ENCODE results near the gene GOSR2. TPM values are rescaled to one million over a fixed set of nuclear protein-coding genes. Genes with fewer than 3 reads are reported as not detected.

GOSR2 gene
- total and polyA plus RNA-seq, 2 of the 13 experiments (the other 11 are each of a cell fraction or from before 2014, with no cell fraction given), result 61.5 to 63.9 TPM

- TF ChIP-seq RAD51 (IDR thresholded peaks at IDR 0.05; ENCODE audit: borderline replicate concordance), result no peak
- TF ChIP-seq FOXO1 (CRISPR knock-in tag; IDR thresholded peaks at IDR 0.05), result peak; percentile 82
- TF ChIP-seq ZNF180 (CRISPR knock-in tag; IDR thresholded peaks at IDR 0.05; ENCODE audit: borderline replicate concordance, low read depth), result no peak
- TF ChIP-seq HDAC2 (CRISPR knock-in tag; IDR thresholded peaks at IDR 0.05), result peak; percentile 87
- peak; percentile 35 to 44; a peak in 1 of 4 replicates for TF ChIP-seq EP300 (IDR thresholded peaks at IDR 0.05; ENCODE audit: low read depth in 2 of 2, low read length in 2 of 2)
- TF ChIP-seq EP300 (CRISPR knock-in tag; IDR thresholded peaks at IDR 0.05; ENCODE audit: borderline replicate concordance), result peak; percentile 40; the same call in 1 of the 2 replicates
- TF ChIP-seq ZBTB38 (CRISPR knock-in tag; IDR thresholded peaks at IDR 0.05), result peak; percentile 73; the same call in 1 of the 2 replicates
- TF ChIP-seq SUZ12 (IDR thresholded peaks at IDR 0.05; ENCODE audit: low read depth, low read length), result no peak
- TF ChIP-seq, protein P1, sequence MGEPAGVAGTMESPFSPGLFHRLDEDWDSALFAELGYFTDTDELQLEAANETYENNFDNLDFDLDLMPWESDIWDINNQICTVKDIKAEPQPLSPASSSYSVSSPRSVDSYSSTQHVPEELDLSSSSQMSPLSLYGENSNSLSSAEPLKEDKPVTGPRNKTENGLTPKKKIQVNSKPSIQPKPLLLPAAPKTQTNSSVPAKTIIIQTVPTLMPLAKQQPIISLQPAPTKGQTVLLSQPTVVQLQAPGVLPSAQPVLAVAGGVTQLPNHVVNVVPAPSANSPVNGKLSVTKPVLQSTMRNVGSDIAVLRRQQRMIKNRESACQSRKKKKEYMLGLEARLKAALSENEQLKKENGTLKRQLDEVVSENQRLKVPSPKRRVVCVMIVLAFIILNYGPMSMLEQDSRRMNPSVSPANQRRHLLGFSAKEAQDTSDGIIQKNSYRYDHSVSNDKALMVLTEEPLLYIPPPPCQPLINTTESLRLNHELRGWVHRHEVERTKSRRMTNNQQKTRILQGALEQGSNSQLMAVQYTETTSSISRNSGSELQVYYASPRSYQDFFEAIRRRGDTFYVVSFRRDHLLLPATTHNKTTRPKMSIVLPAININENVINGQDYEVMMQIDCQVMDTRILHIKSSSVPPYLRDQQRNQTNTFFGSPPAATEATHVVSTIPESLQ (CRISPR knock-in tag; conservative IDR thresholded peaks at IDR 0.05), result peak; percentile 28; the same call in 1 of the 2 replicates
- TF ChIP-seq ZNF878 (CRISPR knock-in tag; IDR thresholded peaks at IDR 0.05), result no peak
- TF ChIP-seq ZNF556 (CRISPR knock-in tag; IDR thresholded peaks at IDR 0.05; ENCODE audit: borderline replicate concordance), result peak; percentile 99
- peak; percentile 88; the same call in 1 of the 2 replicates for TF ChIP-seq ZNF776 (CRISPR knock-in tag; IDR thresholded peaks at IDR 0.05)
- peak; percentile 86; the same call in 1 of the 2 replicates for TF ChIP-seq SNAI1 (CRISPR knock-in tag; IDR thresholded peaks at IDR 0.05; ENCODE audit: borderline replicate concordance)
- peak; percentile 98 for TF ChIP-seq ZNF574 (CRISPR knock-in tag; IDR thresholded peaks at IDR 0.05)
- TF ChIP-seq TEAD2 (CRISPR knock-in tag; IDR thresholded peaks at IDR 0.05), result no peak
- TF ChIP-seq ZNF275 (CRISPR knock-in tag; IDR thresholded peaks at IDR 0.05; ENCODE audit: borderline replicate concordance), result no peak; the same call in 1 of the 2 replicates
- TF ChIP-seq KDM5A (IDR thresholded peaks at IDR 0.05; ENCODE audit: borderline replicate concordance, low read length), result peak; percentile 96
- 0 out of 2 replicates have a peak, but pooled peaks have one; percentile 62 for TF ChIP-seq ZNF570 (CRISPR knock-in tag; IDR thresholded peaks at IDR 0.05; ENCODE audit: borderline replicate concordance)
- no peak for TF ChIP-seq MBD4 (IDR thresholded peaks at IDR 0.05; ENCODE audit: borderline replicate concordance, low read length)
- TF ChIP-seq ATF2 (CRISPR knock-in tag; IDR thresholded peaks at IDR 0.05), result peak; percentile 87
- TF ChIP-seq SYNCRIP (IDR thresholded peaks at IDR 0.05; ENCODE audit: insufficient read depth, low read depth, low read length), result no peak
- TF ChIP-seq FOXA3 (CRISPR knock-in tag; IDR thresholded peaks at IDR 0.05), result peak; percentile 62; the same call in 1 of the 2 replicates
Observed at GRCh38 chr17:46922804-46923635, at the start of gene GOSR2 (continued).

Measured in HepG2 (cell line).